Measurements from ENCODE around the gene MICU1. TPM values are rescaled to one million over a fixed set of nuclear protein-coding genes. Genes with fewer than 3 reads are reported as not detected.
A peak's percentile ranks its signal among the peaks of the same experiment; 100 is the strongest.

MICU1 gene
- total and polyA plus RNA-seq, 2 of the 13 experiments (the other 11 are each of a cell fraction or from before 2014, with no cell fraction given), result 32.5 to 56.1 TPM

- Histone ChIP-seq H3K79me2 (ENCODE audit: insufficient read depth, low read length) (peaks cover 20% of the 10 kb centered on the region), H4K20me1 (ENCODE audit: insufficient read depth, low read length) (no peaks in the 10 kb centered on the region), H3K27me3 (ENCODE audit: control insufficient read depth in 1 of 2, insufficient read depth in 2 of 2, low read length in 2 of 2) (no peaks in the 10 kb centered on the region; a peak in 1 of 5 replicates), H3K27ac (ENCODE audit: extremely low read length, insufficient read depth, low read length) (no peak overlapping the region), H3K9ac (ENCODE audit: insufficient read depth, low read depth, low read length) (no peak overlapping the region), H3K9me3 (ENCODE audit: low read length) (no peaks in the 10 kb centered on the region), H3K36me3 (replicated peaks in 1 of 2; ENCODE audit: control insufficient read depth in 1 of 2, insufficient read depth in 2 of 2, low read length in 2 of 2) (no peaks in the 10 kb centered on the region; a peak in 1 of 5 replicates), H3K4me1 (ENCODE audit: insufficient read depth, low read length) (peaks cover 24% of the 10 kb centered on the region), H3K4me3 (replicated peaks in 1 of 3; ENCODE audit: insufficient read depth in 1 of 3, low read depth in 2 of 3, low read length in 3 of 3) (no peak overlapping the region), H2AFZ (ENCODE audit: low read length) (no peak overlapping the region), H3K4me2 (ENCODE audit: low read depth, low read length) (no peak overlapping the region)
- ChIA-PET POLR2A (no interaction called here), CTCF (ENCODE audit: low intra/inter-chr PET ratio, low total read pairs) (no interaction called here)
- no peak for FAIRE-seq
- no peak for TF ChIP-seq GABPA (IDR thresholded peaks at IDR 0.05; ENCODE audit: low read depth, low read length)
- 0 out of 2 replicates have a peak, but pooled peaks have one; percentile 38 for TF ChIP-seq GABPA (CRISPR knock-in tag; IDR thresholded peaks at IDR 0.05; ENCODE audit: low read depth)
- TF ChIP-seq ZNF101 (CRISPR knock-in tag; IDR thresholded peaks at IDR 0.05; ENCODE audit: borderline replicate concordance, low read depth), result no peak
- TF ChIP-seq SOX6 (IDR thresholded peaks at IDR 0.05), result no peak
- TF ChIP-seq SOX6 (CRISPR knock-in tag; IDR thresholded peaks at IDR 0.05), result no peak
- TF ChIP-seq ZNF180 (CRISPR knock-in tag; IDR thresholded peaks at IDR 0.05; ENCODE audit: borderline replicate concordance, low read depth), result no peak
- no peak for TF ChIP-seq SRY (CRISPR knock-in tag; IDR thresholded peaks at IDR 0.05)
- ATAC-seq, result no peak
- WGBS (ENCODE audit: low lambda C conversion rate), result 64% methylated on average over 2 of the region's 4 CpGs
- no peak for DNase-seq (ENCODE audit: low spot score)
- intact Hi-C loops (cut with micrococcal nuclease; ENCODE audit: unreplicated experiment) (no loop called here), in situ Hi-C loops (cut with HindIII; ENCODE audit: extremely low pct_ligation_motif_present, low pct_unique_long_range_greater_than_20kb) (no loop called here)
- no TSS peak for BruUV-seq (replicated peaks)
Measured at GRCh38 chr10:72356987-72357386, 268.9 kb downstream of the MICU1 start.

- ChIA-PET POLR2A (no interaction called here), CTCF (ENCODE audit: low intra/inter-chr PET ratio, low total read pairs) (no interaction called here)
- no peak for DNase-seq (ENCODE audit: low spot score)
- no TSS peak for BruUV-seq (replicated peaks)
- TF ChIP-seq CEBPB (IDR thresholded peaks at IDR 0.05; ENCODE audit: borderline replicate concordance, low read depth, low read length) (peak; percentile 44), ZSCAN9 (CRISPR knock-in tag; IDR thresholded peaks at IDR 0.05; ENCODE audit: borderline replicate concordance) (no peak), REL (CRISPR knock-in tag; conservative IDR thresholded peaks at IDR 0.05) (no peak), PPARG (CRISPR knock-in tag; conservative IDR thresholded peaks at IDR 0.05) (no peak)
- ATAC-seq, result no peak
- Histone ChIP-seq H3K4me3 (replicated peaks in 1 of 3; ENCODE audit: insufficient read depth in 1 of 3, low read depth in 2 of 3, low read length in 3 of 3) (no peak overlapping the region), H3K9me3 (ENCODE audit: low read length) (no peaks in the 10 kb centered on the region), H3K36me3 (replicated peaks in 1 of 2; ENCODE audit: control insufficient read depth in 1 of 2, insufficient read depth in 2 of 2, low read length in 2 of 2) (peaks cover under 1 to 2% of the 10 kb centered on the region in 2 experiments; a peak in 3 of 5 replicates), H2AFZ (ENCODE audit: low read length) (no peak overlapping the region), H3K4me1 (ENCODE audit: insufficient read depth, low read length) (peaks cover 24% of the 10 kb centered on the region), H4K20me1 (ENCODE audit: insufficient read depth, low read length) (no peaks in the 10 kb centered on the region), H3K27ac (ENCODE audit: extremely low read length, insufficient read depth, low read length) (no peak overlapping the region), H3K4me2 (ENCODE audit: low read depth, low read length) (no peak overlapping the region), H3K27me3 (ENCODE audit: control insufficient read depth in 1 of 2, insufficient read depth in 2 of 2, low read length in 2 of 2) (no peaks in the 10 kb centered on the region; a peak in 1 of 5 replicates), H3K79me2 (ENCODE audit: insufficient read depth, low read length) (peaks cover 28% of the 10 kb centered on the region), H3K9ac (ENCODE audit: insufficient read depth, low read depth, low read length) (no peak overlapping the region)
- WGBS (ENCODE audit: low lambda C conversion rate), result 96% methylated on average over 6 of the region's 6 CpGs
- no peak for FAIRE-seq
- intact Hi-C loops (cut with micrococcal nuclease; ENCODE audit: unreplicated experiment), result no loop called here
- in situ Hi-C loops (cut with HindIII; ENCODE audit: extremely low pct_ligation_motif_present, low pct_unique_long_range_greater_than_20kb), result no loop called here
Measured at GRCh38 chr10:72356115-72356514, 269.8 kb downstream of the MICU1 start.

Measured in HepG2 (cell line).